ENCODE data around the gene GIN1. TPM values are rescaled to one million over a fixed set of nuclear protein-coding genes. Genes with fewer than 3 reads are reported as not detected.

The GIN1 gene
- total and polyA plus RNA-seq, 2 experiments from 2014 or later, result 5.8 to 9.6 TPM

DNA sequence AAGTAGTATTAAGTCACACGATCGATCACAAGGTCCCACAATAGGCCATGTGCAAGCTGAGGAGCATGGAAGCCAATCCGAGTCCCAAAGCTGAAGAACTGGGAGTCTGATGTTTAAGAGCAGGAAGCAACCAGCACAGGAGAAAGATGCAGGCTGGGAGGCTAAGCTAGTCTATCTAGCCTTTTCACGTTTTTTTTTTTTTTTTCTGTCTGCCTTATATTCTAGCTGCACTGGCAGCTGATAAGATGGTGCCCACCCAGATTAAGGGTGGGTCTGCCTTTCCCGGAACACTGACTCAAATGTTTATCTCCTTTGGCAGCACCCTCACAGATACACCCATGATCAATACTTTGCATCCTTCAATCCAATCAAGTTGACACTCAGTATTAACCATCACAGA lies 6.6 kb upstream of the GIN1 start:
- no peaks in the 10 kb centered on the region for H3K4me1 ChIP-seq (ENCODE audit: insufficient read depth)
- ATAC-seq, result no peak
- DNase-seq (ENCODE audit: low spot score), result no peak
- H3K36me3 ChIP-seq (ENCODE audit: insufficient read depth), result no peaks in the 10 kb centered on the region
- H3K4me2 ChIP-seq, result no peak overlapping the region
- Mint-ChIP-seq H3K27ac (no peak overlapping the region), H3K4me3 (no peak overlapping the region), H3K27me3 (ENCODE audit: insufficient read depth, low read depth, poor library complexity) (no peaks in the 10 kb centered on the region), H3K9me3 (no peaks in the 10 kb centered on the region), H3K4me1 (peaks cover 4% of the 10 kb centered on the region; the same call in 1 of the 3 replicates), H3K36me3 (ENCODE audit: low read depth) (no peaks in the 10 kb centered on the region)
- H4K20me1 ChIP-seq (replicated peaks; ENCODE audit: insufficient read depth), result no peaks in the 10 kb centered on the region; the same call in 1 of the 2 replicates
- TF ChIP-seq EZH2phosphoT487 (IDR thresholded peaks at IDR 0.05; ENCODE audit: unreplicated experiment) (no peak), STAT1 (IDR thresholded peaks at IDR 0.05; ENCODE audit: unreplicated experiment) (no peak), ZNF114 (CRISPR knock-in tag; IDR thresholded peaks at IDR 0.05) (no peak)
- H3K4me3 ChIP-seq, result no peak overlapping the region
- H3K9me2 ChIP-seq (ENCODE audit: insufficient read depth), result no peaks in the 10 kb centered on the region
- no peaks in the 10 kb centered on the region for H3K27me3 ChIP-seq (ENCODE audit: insufficient read depth)
- H2AFZ ChIP-seq, result no peak overlapping the region
- no peaks in the 10 kb centered on the region for H3F3A ChIP-seq (replicated peaks; ENCODE audit: low read depth)
- peaks cover 22% of the 10 kb centered on the region for H3K79me2 ChIP-seq (replicated peaks; ENCODE audit: insufficient read depth)
- H3K27ac ChIP-seq (ENCODE audit: low read depth), result no peak overlapping the region

DNA sequence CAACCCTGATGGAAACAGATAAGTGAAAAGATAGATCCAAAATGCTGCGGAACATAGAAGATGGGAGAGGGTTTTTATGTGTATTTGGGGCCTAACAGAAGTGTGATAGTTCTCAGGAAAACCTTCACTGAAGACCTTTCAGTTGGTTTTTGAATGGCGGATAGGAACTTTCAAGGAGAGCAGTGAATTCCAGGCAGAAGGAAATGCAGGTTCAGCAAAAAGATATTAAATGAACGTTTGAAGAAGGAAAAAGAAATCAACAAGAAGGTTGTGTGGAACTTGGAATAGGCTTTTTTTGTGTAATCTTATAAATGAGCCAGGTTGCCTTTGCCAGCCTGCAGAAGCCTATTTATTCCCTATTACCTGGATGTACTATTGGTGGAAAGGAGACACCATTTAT lies 2.3 kb upstream of the GIN1 start:
- Mint-ChIP-seq H3K9me3 (no peaks in the 10 kb centered on the region), H3K27ac (no peak overlapping the region), H3K4me1 (peaks cover 10% of the 10 kb centered on the region; the same call in 2 of the 3 replicates), H3K4me3 (no peak overlapping the region), H3K36me3 (ENCODE audit: low read depth) (no peaks in the 10 kb centered on the region), H3K27me3 (ENCODE audit: insufficient read depth, low read depth, poor library complexity) (peaks cover 4% of the 10 kb centered on the region)
- Histone ChIP-seq H3K36me3 (ENCODE audit: insufficient read depth) (no peaks in the 10 kb centered on the region), H3K4me3 (no peak overlapping the region), H2AFZ (no peak overlapping the region), H3K27me3 (ENCODE audit: insufficient read depth) (no peaks in the 10 kb centered on the region), H4K20me1 (replicated peaks; ENCODE audit: insufficient read depth) (no peaks in the 10 kb centered on the region), H3K4me2 (no peak overlapping the region), H3K27ac (ENCODE audit: low read depth) (no peak overlapping the region), H3K79me2 (replicated peaks; ENCODE audit: insufficient read depth) (peaks cover 47% of the 10 kb centered on the region), H3K4me1 (ENCODE audit: insufficient read depth) (0 out of 2 replicates have a peak, but pooled peaks cover 4% of the 10 kb centered on the region), H3K9me2 (ENCODE audit: insufficient read depth) (no peaks in the 10 kb centered on the region), H3F3A (replicated peaks; ENCODE audit: low read depth) (no peaks in the 10 kb centered on the region)
- ATAC-seq, result no peak
- DNase-seq (ENCODE audit: low spot score), result no peak
- TF ChIP-seq EZH2 (IDR thresholded peaks at IDR 0.05; ENCODE audit: low read depth, unreplicated experiment), result no peak
- TF ChIP-seq EZH2phosphoT487 (IDR thresholded peaks at IDR 0.05; ENCODE audit: unreplicated experiment), result no peak
- no peak for TF ChIP-seq ZNF331 (CRISPR knock-in tag; IDR thresholded peaks at IDR 0.05; ENCODE audit: low read depth)
- no peak for TF ChIP-seq STAT1 (IDR thresholded peaks at IDR 0.05; ENCODE audit: unreplicated experiment)
- TF ChIP-seq ZNF114 (CRISPR knock-in tag; IDR thresholded peaks at IDR 0.05), result no peak
- TF ChIP-seq ETS1 (IDR thresholded peaks at IDR 0.05), result no peak
- TF ChIP-seq CTCF (conservative IDR thresholded peaks at IDR 0.05; ENCODE audit: low read depth in 2 of 2), result no peak
- no peak for TF ChIP-seq NANOG (IDR thresholded peaks at IDR 0.05; ENCODE audit: borderline replicate concordance)
- TF ChIP-seq CREB1 (CRISPR knock-in tag; IDR thresholded peaks at IDR 0.05; ENCODE audit: low read depth), result no peak
- no peak for TF ChIP-seq JUNB (IDR thresholded peaks at IDR 0.05; ENCODE audit: unreplicated experiment)
- TF ChIP-seq, protein P1, sequence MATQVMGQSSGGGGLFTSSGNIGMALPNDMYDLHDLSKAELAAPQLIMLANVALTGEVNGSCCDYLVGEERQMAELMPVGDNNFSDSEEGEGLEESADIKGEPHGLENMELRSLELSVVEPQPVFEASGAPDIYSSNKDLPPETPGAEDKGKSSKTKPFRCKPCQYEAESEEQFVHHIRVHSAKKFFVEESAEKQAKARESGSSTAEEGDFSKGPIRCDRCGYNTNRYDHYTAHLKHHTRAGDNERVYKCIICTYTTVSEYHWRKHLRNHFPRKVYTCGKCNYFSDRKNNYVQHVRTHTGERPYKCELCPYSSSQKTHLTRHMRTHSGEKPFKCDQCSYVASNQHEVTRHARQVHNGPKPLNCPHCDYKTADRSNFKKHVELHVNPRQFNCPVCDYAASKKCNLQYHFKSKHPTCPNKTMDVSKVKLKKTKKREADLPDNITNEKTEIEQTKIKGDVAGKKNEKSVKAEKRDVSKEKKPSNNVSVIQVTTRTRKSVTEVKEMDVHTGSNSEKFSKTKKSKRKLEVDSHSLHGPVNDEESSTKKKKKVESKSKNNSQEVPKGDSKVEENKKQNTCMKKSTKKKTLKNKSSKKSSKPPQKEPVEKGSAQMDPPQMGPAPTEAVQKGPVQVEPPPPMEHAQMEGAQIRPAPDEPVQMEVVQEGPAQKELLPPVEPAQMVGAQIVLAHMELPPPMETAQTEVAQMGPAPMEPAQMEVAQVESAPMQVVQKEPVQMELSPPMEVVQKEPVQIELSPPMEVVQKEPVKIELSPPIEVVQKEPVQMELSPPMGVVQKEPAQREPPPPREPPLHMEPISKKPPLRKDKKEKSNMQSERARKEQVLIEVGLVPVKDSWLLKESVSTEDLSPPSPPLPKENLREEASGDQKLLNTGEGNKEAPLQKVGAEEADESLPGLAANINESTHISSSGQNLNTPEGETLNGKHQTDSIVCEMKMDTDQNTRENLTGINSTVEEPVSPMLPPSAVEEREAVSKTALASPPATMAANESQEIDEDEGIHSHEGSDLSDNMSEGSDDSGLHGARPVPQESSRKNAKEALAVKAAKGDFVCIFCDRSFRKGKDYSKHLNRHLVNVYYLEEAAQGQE (IDR thresholded peaks at IDR 0.05; ENCODE audit: unreplicated experiment), result no peak
